ENCODE data around the gene BCAR3.

- no peak for TF ChIP-seq CTCF (IDR thresholded peaks at IDR 0.05)
- TF ChIP-seq POLR2A (IDR thresholded peaks at IDR 0.05) = no peak
These were observed 13.2 kb upstream of the BCAR3 start for GRCh38 chr1:93694819-93695218.
